GM18907 (cell line): ENCODE measurements around the gene ENO3.

Experiments used
- ATAC-seq: cut with Tn5 transposase; IDR thresholded peaks from one replicate; pipeline ENCODE4 v1.9.1; 2021; ENCODE audit warnings: mild to moderate bottlenecking, moderate library complexity; ENCODE audit not compliant: unreplicated experiment

ENO3 gene

GRCh38 chr17:4936436-4936835, 14.5 kb upstream of the ENO3 start:
- ATAC-seq: no peak

DNA sequence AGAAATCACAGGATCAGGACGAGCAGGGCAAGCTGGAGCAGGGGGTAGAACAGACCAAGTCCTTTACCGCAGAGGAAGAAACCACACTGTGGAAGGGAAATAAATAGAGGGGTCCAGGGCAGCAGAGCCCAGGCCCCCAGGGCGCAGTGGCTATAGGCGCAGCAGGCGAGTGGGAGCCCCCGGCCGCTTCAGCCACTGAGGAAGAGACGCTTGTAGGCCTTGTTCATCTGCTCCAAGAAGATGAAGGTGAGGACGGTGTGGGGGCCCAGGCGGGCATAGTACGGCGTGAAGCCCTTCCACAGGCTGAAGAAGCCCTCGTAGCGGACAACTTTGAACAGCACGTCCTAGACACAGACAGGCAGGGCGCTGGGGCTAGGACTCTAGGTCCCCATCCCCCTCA, 13.4 kb upstream of the ENO3 start:
- no peak for ATAC-seq

GRCh38 chr17:4938069-4938491, 12.8 kb upstream of the ENO3 start:
- no peak for ATAC-seq

DNA sequence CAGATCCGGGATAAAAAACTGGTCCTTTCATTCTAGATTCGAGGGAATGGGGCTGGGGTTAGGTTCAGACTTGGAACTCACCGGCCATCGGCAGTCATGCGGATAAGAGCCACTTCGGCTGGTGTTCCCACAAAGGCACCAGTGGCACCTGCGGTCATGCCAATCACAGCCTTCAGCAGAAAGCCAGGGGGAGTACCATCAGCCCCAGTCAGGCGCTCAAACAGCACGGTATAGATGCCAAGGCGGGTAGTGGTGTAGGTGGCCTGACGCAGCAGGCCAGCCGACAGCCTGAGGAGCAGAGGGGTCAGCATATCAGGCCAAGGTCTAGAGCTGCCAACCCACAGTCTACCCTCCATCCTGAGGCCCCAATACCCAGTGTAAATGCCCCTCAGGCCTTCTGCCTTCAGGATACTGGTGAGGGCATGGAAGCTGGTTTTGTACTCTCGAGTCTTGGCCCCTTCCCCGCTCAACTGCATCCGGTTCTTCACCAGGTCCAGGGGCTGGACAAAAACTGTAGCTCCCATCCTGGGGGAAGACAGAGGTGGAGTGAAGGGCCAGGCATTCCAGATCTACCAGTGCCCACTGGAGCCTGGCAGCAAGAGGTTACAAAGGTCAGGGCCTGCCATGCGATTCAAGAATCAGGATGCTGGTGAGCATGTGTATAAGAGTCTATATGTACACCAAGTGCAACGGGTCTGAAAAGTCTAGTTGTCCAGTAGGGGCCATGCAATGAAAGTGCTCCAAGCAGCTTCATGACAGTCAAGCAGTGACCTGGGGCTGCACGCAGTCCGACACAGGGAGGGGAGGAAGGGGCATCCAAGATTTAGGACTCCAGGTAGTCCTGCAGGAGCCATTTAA, 12.0 kb upstream of the ENO3 start:
- ATAC-seq: no peak

- peak; percentile 9 for ATAC-seq
Measured at GRCh38 chr17:4939546-4939795, 11.4 kb upstream of the ENO3 start.

DNA sequence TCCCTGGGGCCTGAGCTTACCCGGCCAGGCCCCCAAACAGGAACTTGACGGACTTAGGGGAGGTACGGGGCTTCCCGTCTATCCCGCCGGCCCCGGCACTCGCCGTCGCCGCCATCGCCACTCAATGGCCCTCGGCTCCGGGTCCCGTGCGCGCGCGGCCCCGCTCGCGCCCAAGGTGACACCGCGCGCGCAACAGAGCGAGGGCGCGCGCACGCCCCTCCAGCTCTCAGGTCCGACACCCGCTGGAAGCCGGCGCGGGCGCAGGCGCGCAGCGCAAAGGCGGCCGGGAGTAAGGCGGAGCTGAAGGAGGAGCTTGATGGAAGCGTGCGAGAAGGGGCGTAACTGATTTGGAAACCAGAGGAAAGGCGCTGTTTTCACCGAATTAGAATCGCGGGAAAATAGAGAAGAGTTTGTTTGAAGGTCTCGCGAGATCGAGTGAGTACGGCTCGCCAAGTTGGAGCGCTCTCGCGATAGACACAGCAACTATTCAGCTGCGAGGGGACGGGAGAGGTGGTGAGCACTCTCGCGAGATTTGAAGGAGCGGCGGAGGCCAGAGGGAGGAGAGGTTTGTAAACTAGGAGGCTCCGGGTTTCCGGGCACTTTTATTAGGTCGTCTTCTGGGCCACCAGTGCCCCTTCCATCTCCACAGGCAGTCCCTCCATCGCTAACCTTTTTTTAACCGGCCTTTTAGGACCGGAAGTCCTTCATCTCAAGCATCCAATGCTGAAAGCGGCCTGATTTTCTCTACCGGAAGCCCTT, 10.9 kb upstream of the ENO3 start, which contains the start of the genes RNF167 and SLC25A11:
Gene RNF167 (plus strand): TSS at position 473 of the 759 bp plus-strand sequence. CDS start 642 bp downstream, outside the sequence.
Gene SLC25A11 (minus strand): TSS at position 251 of the 759 bp plus-strand sequence. CDS start 136 bp downstream, at position 115.
- ATAC-seq: peak; percentile 70

- no peak for ATAC-seq
Measured at GRCh38 chr17:4940555-4941318, 10.2 kb upstream of the ENO3 start.

GRCh38 chr17:4941319-4941610, 9.7 kb upstream of the ENO3 start:
- no peak for ATAC-seq

DNA sequence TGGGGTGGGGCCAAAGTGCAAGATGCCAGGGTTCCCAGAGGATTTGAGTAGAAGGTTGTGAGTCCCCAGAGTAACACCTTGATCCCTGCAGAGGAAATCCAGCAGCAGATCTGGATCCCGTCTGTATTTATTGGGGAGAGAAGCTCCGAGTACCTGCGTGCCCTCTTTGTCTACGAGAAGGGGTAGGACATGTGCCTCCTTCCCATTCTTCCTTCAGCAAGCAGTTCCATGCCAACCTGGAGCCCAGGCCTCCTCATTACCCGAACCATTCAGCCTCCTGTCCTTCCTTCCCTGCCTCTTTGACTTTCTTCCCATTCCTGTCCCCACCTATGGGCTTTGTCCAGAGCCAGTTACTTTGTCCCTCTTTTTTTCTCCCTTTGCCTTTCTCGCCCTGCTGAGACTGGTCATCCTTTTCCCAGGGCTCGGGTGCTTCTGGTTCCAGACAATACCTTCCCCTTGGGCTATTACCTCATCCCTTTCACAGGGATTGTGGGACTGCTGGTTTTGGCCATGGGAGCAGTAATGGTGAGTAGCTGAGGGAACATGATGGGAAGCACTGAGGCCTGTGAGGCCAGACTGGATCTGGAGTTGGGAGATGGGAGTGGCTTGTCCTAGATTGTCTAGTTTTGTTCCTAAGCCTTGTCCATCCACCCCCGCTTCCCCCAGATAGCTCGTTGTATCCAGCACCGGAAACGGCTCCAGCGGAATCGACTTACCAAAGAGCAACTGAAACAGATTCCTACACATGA, 8.0 kb upstream of the ENO3 start:
- no peak for ATAC-seq

DNA sequence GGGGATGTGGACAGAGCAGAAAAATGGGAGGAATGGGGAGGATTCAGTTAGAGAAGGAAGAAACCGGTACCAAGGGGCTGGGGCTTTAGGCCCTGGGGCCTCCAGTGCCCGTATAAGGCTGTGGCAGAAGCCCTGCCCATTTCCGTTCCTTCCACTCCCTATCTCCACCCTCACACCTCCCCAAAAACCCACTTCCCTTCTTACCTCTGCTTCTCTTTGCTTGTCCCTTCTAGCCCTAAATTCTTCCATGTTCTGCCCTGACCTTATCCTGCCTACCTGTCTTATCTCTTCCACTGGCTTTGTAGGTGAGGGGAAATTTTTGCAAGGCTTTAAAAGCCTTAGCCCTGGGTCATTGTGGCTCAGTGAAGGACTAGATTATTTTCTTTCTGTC, 6.8 kb upstream of the ENO3 start:
- ATAC-seq: no peak

DNA sequence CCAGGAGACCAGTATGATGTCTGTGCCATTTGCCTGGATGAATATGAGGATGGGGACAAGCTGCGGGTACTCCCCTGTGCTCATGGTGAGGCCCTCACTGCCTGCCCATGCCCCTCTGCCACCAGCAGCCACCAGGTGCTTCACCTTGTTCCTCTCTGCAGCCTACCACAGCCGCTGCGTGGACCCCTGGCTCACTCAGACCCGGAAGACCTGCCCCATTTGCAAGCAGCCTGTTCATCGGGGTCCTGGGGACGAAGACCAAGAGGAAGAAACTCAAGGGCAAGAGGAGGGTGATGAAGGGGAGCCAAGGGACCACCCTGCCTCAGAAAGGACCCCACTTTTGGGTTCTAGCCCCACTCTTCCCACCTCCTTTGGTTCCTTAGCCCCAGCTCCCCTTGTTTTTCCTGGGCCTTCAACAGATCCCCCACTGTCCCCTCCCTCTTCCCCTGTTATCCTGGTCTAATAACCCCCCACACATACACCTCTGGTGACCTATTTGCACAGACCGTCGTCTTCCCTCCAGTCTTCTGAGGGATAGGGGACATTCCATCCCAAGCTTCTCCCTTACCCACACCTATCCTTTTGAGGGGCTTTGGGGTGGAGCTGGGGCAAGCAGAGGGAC, 6.3 kb upstream of the ENO3 start:
- no peak for ATAC-seq

DNA sequence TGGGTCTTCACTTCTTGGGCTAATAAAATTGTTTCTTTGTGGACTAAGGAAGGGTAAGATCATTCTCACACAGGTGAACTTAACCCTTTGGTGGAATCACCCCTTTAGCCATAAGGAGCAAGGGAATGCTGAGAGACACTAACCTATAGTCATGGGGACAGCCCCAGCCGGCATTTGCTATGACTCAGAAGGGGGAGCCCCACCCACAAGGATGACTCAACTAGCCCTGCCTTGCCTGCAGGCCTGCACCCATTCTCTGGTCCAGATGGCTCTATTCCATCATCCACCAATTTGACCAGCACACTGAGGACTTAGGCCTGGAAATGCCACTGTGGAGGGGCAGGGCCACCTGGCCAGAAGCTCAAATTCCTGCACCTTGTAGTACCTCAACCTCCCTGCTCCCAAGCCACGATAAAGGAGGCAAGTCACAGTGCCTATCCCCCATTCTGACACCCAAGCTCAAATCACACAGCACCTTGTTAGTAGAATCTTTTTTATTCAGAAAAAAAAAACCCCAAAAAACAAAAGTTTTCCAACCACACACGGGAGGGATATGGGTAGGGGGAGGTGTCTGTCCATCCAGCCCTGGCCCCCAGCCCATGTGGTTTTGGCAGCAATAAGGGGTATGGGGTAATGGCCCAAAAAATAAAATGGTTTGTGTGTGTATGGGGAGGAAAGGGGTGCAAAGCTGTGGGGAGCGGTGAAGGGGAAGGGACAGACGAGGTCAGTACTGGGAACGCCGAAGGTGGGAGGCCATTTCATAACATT, 5.6 kb upstream of the ENO3 start:
- no peak for ATAC-seq

DNA sequence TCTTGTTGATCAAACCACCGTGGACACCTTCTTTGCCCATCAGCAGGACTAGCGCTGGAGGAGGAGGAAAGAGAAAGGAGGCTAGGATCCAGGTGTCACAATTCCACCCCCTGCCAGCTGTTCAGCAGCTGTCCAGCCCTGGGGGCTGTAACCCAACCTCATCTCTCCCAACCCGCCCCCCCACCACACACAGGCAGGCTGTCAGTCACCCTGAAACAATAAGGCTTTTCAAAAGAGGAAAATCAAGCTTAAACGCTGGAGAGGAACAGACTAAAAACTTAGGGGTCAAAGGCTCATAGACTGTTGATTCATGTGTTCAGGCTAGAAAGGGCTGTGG, 5.0 kb upstream of the ENO3 start:
- no peak for ATAC-seq

GRCh38 chr17:4946312-4946976, 4.5 kb upstream of the ENO3 start:
- no peak for ATAC-seq

GRCh38 chr17:4947010-4947410, 3.9 kb upstream of the ENO3 start:
- no peak for ATAC-seq

DNA sequence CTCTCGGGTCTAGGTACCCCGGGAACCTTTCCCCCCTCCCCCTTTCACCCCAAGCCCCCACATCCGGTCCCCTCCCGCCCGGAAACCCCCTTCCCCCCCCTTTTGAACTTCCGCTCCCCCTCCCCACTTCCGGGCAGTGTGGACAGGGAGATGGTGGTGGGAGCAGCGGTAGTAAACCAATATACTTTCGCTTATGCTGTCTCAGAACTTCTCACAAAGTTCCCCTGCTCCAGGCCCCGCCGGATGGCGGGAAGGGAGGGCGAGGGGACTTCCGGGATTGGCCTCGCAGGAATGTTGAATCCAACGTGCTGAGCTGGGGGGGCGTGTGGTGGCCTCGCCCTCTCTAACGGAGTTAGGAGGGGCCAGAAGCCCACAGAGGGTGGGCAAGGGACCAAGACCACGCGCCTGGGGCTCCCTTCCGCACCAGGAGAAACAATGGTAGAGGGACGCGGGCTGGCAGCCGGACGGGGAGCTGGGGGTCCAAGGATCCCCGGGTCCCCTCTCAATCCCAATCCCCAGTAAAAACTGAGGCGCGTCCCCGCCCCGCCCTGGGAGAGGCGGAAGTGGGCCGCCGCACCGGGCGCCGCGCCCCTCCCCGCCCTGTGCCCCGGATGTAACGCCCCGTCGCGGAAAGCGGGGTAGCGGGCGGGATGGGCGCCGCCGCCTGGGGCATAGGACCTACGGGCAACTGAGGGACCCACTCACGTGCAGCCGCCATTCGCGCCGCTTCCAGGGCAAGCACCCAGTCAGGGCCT, 3.3 kb upstream of the ENO3 start:
- ATAC-seq: peak; percentile 10

GRCh38 chr17:4948166-4948930, 2.6 kb upstream of the ENO3 start, which contains the start of gene PFN1:
PFN1 (minus strand) TSS chr17:4948530; CDS start chr17:4948394, 136 bp downstream.
- peak; percentile 16 for ATAC-seq

DNA sequence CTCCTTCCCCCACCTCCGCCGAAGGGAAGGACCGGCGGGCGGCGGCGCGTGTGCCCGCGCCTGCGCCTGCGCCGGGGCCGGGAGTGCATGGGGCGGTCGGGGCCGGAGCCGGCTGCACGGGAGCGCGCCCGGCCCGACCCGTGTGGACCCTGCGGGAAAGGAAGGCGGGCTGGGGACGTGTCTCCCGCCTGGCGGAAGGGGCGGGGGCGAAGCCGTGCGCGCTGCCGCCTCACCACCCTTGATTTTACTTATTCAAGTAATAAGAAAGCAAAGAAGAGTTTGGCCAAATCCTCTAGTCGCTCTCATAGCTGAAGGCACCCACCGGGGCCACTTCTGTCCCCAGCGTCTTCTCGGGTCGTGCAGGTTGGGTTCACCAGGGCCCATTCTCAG, 2.0 kb upstream of the ENO3 start:
- peak; percentile 39 for ATAC-seq
